HepG2 (cell line): ENCODE measurements around the gene ZBTB18. TPM values are rescaled to one million over a fixed set of nuclear protein-coding genes. Genes with fewer than 3 reads are reported as not detected.

Source experiments
- ATAC-seq: fragments of 200-7000 bp; cut with Tn5 transposase; 3 replicates; pipeline ENCODE4 v1.9.1; 2020; ENCODE audit warnings: mild to moderate bottlenecking, moderate library complexity
- BruUV-seq: library from RNA; stranded (reverse); fragments of 400-500 nt; replicated peaks from 2 replicates; lab custom pipeline; 2021; lab: Mats Ljungman, UMichigan
- CTCF ChIA-PET: fragments of 300-600 bp; formaldehyde crosslinking; extraction: SDS; loops from one replicate; lab custom pipeline; 2021; ENCODE audit warnings: low total read pairs, inconsistent platforms, low intra/inter-chr PET ratio; lab: Yijun Ruan, JAX
- POLR2A ChIA-PET: fragments of 350-600 bp; sonication (Branson Sonifier 250); formaldehyde crosslinking; loops from one replicate; lab custom pipeline; 2020; ENCODE audit warnings: antibody characterized with exemption, inconsistent platforms; lab: Yijun Ruan, JAX
- DNase-seq: peaks from one replicate; pipeline ENCODE4 v3.0.0-alpha.2; 2015; ENCODE audit warnings: low spot score
- FAIRE-seq: peaks from 3 replicates; lab custom pipeline; 2011; peaks lifted over from hg19 to GRCh38; lab: Jason Lieb, UNC
- H2AFZ ChIP-seq: one replicate; pipeline ENCODE4 v1.6.1; 2011; ENCODE audit warnings: low read length, inconsistent platforms
- H3K27ac ChIP-seq: fragments of 300-600 bp; 3 replicates; pipeline ENCODE4 v1.8.0; 2011; ENCODE audit warnings: mixed run types, mild to moderate bottlenecking, mixed read lengths, low read length, inconsistent platforms; ENCODE audit not compliant: insufficient read depth; ENCODE audit errors: extremely low read length
- H3K27me3 ChIP-seq, 2 experiments: fragments of 200-600 bp in 1 of 2; 2 replicates in 1 of 2; 3 replicates in 1 of 2; pipeline versions ENCODE4 v1.6.0 to v1.8.0; 2011; ENCODE audit warnings: low read length in 2 of 2, mild to moderate bottlenecking in 2 of 2, moderate library complexity in 2 of 2, inconsistent platforms in 1 of 2; ENCODE audit not compliant: insufficient read depth in 2 of 2, control insufficient read depth in 1 of 2
- H3K36me3 ChIP-seq, 2 experiments: fragments of 200-600 bp in 1 of 2; replicated peaks in 1 of 2; 2 replicates in 1 of 2; 3 replicates in 1 of 2; pipeline versions ENCODE4 v1.5.1 to v1.8.0; 2011; ENCODE audit warnings: low read length in 2 of 2, inconsistent platforms in 1 of 2; ENCODE audit not compliant: insufficient read depth in 2 of 2, control insufficient read depth in 1 of 2
- H3K4me1 ChIP-seq: 2 replicates; pipeline ENCODE4 v1.5.1; 2012; ENCODE audit warnings: low read length, inconsistent platforms; ENCODE audit not compliant: insufficient read depth
- H3K4me2 ChIP-seq: 2 replicates; pipeline ENCODE4 v1.6.0; 2011; ENCODE audit warnings: low read depth, low read length, inconsistent platforms
- H3K4me3 ChIP-seq, 3 experiments: fragments of 200-600 bp in 1 of 3; sonication (generic), shearing (Covaris generic) in 1 of 3; replicated peaks in 1 of 3; 2 replicates each; pipeline ENCODE4 v1.5.1; 2011 to 2016; ENCODE audit warnings: low read length in 3 of 3, inconsistent platforms in 2 of 3, low read depth in 2 of 3, mild to moderate bottlenecking in 2 of 3, control low read depth in 1 of 3, mixed read lengths in 1 of 3; ENCODE audit not compliant: insufficient read depth in 1 of 3
- H3K79me2 ChIP-seq: one replicate; pipeline ENCODE4 v1.6.1; 2011; ENCODE audit warnings: low read length, inconsistent platforms; ENCODE audit not compliant: insufficient read depth
- H3K9ac ChIP-seq: 2 replicates; pipeline ENCODE4 v1.6.0; 2011; ENCODE audit warnings: mild to moderate bottlenecking, low read depth, low read length, inconsistent platforms; ENCODE audit not compliant: insufficient read depth
- H3K9me3 ChIP-seq: 2 replicates; pipeline ENCODE4 v1.5.1; 2012; ENCODE audit warnings: mild to moderate bottlenecking, low read length
- H4K20me1 ChIP-seq: 2 replicates; pipeline ENCODE4 v1.6.0; 2011; ENCODE audit warnings: inconsistent platforms, mild to moderate bottlenecking, low read length, moderate library complexity; ENCODE audit not compliant: insufficient read depth
- DBP ChIP-seq: sonication (generic); formaldehyde crosslinking; IDR thresholded peaks from 2 replicates; pipeline ENCODE4 v1.4.0; 2020; ENCODE audit warnings: missing genetic modification reagents; ENCODE audit errors: not compliant biosample characterization
- FIP1L1 ChIP-seq: fragments of 200-400 bp; formaldehyde crosslinking; IDR thresholded peaks from 2 replicates; pipeline ENCODE4 v1.6.1; 2018; ENCODE audit warnings: low read depth, mild to moderate bottlenecking, low read length, moderate library complexity, borderline replicate concordance; ENCODE audit not compliant: insufficient read depth
- ISX ChIP-seq: sonication (generic); formaldehyde crosslinking; conservative IDR thresholded peaks from 2 replicates; pipeline ENCODE4 v1.5.0; 2020; ENCODE audit warnings: missing genetic modification reagents
- MZF1 ChIP-seq: sonication (generic); formaldehyde crosslinking; IDR thresholded peaks from 2 replicates; pipeline ENCODE4 v1.8.1; 2023; ENCODE audit warnings: mild to moderate bottlenecking, missing genetic modification reagents, borderline replicate concordance
- ZFAT ChIP-seq: sonication (generic); formaldehyde crosslinking; conservative IDR thresholded peaks from 2 replicates; pipeline ENCODE4 v1.8.1; 2023; ENCODE audit warnings: missing genetic modification reagents, inconsistent platforms
- ZFY ChIP-seq: sonication (generic); formaldehyde crosslinking; IDR thresholded peaks from 2 replicates; pipeline ENCODE4 v1.4.0; 2020; ENCODE audit warnings: missing genetic modification reagents
- ZNF10 ChIP-seq: sonication (generic); formaldehyde crosslinking; IDR thresholded peaks from 2 replicates; pipeline ENCODE4 v1.4.0; 2020; ENCODE audit warnings: mild to moderate bottlenecking, low read depth, missing genetic modification reagents, borderline replicate concordance
- ZNF234 ChIP-seq: sonication (generic); formaldehyde crosslinking; conservative IDR thresholded peaks from 2 replicates; pipeline ENCODE4 v1.5.1; 2020; ENCODE audit warnings: mild to moderate bottlenecking, missing genetic modification reagents
- ZNF530 ChIP-seq: sonication (generic); formaldehyde crosslinking; IDR thresholded peaks from 2 replicates; pipeline ENCODE4 v1.5.0; 2020; ENCODE audit warnings: low read depth, mild to moderate bottlenecking, missing genetic modification reagents
- ZNF652 ChIP-seq: IDR thresholded peaks from 2 replicates; pipeline ENCODE4 v1.6.1; 2016; ENCODE audit warnings: low read depth, borderline replicate concordance
- ZNF83 ChIP-seq: sonication (generic); formaldehyde crosslinking; IDR thresholded peaks from 2 replicates; pipeline ENCODE4 v1.4.0; 2020; ENCODE audit warnings: missing genetic modification reagents, mild to moderate bottlenecking, borderline replicate concordance
- ZNF883 ChIP-seq: sonication (generic); formaldehyde crosslinking; IDR thresholded peaks from 2 replicates; pipeline ENCODE4 v1.5.1; 2020; ENCODE audit warnings: mild to moderate bottlenecking, missing genetic modification reagents; ENCODE audit errors: not compliant biosample characterization
- WGBS: methylation state at CpG from one replicate; pipeline ENCODE4 v1.1.6; 2017; ENCODE audit warnings: low lambda C conversion rate; 5-methylcytosine and 5-hydroxymethylcytosine counted together
- in situ Hi-C: cut with HindIII; loops from 2 replicates; pipeline ENCODE4 v1.10.0; 2017; ENCODE audit warnings: low pct_unique_long_range_greater_than_20kb; ENCODE audit not compliant: extremely low pct_ligation_motif_present
- intact Hi-C: fragments of 100-400 bp; cut with micrococcal nuclease; formaldehyde crosslinking; loops from one replicate; pipeline ENCODE4 v1.10.0; 2022; ENCODE audit not compliant: unreplicated experiment
- polyA plus RNA-seq, 8 experiments: library from polyadenylated mRNA; depleted of rRNA in 3 of 8; stranded (reverse) in 7 of 8; unstranded in 1 of 8; fragments of >200 nt; fragmentation: Illumina TruSeq in 4 of 8; extraction: Trizol in 4 of 8; gene quantifications; 2 replicates each; pipeline versions ENCODE4 v1.2.1 to v1.2.3, GENCODE V29; 2011 to 2016; ENCODE audit warnings: low read depth in 4 of 8, missing spikeins in 1 of 8, mixed read lengths in 1 of 8; ENCODE audit not compliant: insufficient read depth in 1 of 8
- total RNA-seq, 5 experiments: library from RNA; depleted of rRNA; stranded (reverse); fragments of >200 nt; fragmentation: Illumina TruSeq; extraction: Trizol; gene quantifications; 2 replicates each; pipeline ENCODE4 v1.2.3, GENCODE V29; 2016; ENCODE audit warnings: low read depth in 1 of 5
- TF ChIP-seq, protein P1 (sequence below): sonication (generic); formaldehyde crosslinking; IDR thresholded peaks from 2 replicates; pipeline ENCODE4 v1.4.0; 2020; ENCODE audit warnings: missing genetic modification reagents, borderline replicate concordance
- TF ChIP-seq, protein P2 (sequence below): sonication (generic); formaldehyde crosslinking; IDR thresholded peaks from 2 replicates; pipeline ENCODE4 v1.4.0; 2020; ENCODE audit warnings: mild to moderate bottlenecking, missing genetic modification reagents

The ZBTB18 gene
- total and polyA plus RNA-seq, 2 of the 13 experiments (the other 11 are each of a cell fraction or from before 2014, with no cell fraction given) = 3.1 to 4.3 TPM

GRCh38 chr1:244006961-244007360, 44.1 kb upstream of the ZBTB18 start:
- no TSS peak for BruUV-seq
- CTCF ChIA-PET = no interaction called here
- Histone ChIP-seq H3K79me2 (no peaks in the 10 kb centered on the region), H3K27ac (no peak overlapping the region), H3K9me3 (no peaks in the 10 kb centered on the region), H3K27me3 (peaks cover 0 to 16% of the 10 kb centered on the region in 2 experiments; a peak in 4 of 5 replicates), H3K36me3 (no peaks in the 10 kb centered on the region), H3K4me2 (no peak overlapping the region), H3K4me1 (no peaks in the 10 kb centered on the region), H4K20me1 (no peaks in the 10 kb centered on the region), H3K9ac (no peak overlapping the region), H2AFZ (no peak overlapping the region), H3K4me3 (no peak overlapping the region)
- intact Hi-C loops (no loop called here), in situ Hi-C loops (no loop called here)
- FAIRE-seq (no peak), ATAC-seq (no peak)
- 34% methylated on average over 5 of the region's 5 CpGs for WGBS
- TF ChIP-seq ZNF652 (CRISPR knock-in tag) = no peak
- no peak for TF ChIP-seq ZFAT
- TF ChIP-seq MZF1 (CRISPR knock-in tag) = no peak
- TF ChIP-seq ZNF83 (CRISPR knock-in tag) = no peak
- no peak for TF ChIP-seq ZNF883 (CRISPR knock-in tag)
- TF ChIP-seq ISX (CRISPR knock-in tag) = no peak
- no peak for TF ChIP-seq FIP1L1
- no peak for TF ChIP-seq ZNF234 (CRISPR knock-in tag)
- TF ChIP-seq, protein P1, sequence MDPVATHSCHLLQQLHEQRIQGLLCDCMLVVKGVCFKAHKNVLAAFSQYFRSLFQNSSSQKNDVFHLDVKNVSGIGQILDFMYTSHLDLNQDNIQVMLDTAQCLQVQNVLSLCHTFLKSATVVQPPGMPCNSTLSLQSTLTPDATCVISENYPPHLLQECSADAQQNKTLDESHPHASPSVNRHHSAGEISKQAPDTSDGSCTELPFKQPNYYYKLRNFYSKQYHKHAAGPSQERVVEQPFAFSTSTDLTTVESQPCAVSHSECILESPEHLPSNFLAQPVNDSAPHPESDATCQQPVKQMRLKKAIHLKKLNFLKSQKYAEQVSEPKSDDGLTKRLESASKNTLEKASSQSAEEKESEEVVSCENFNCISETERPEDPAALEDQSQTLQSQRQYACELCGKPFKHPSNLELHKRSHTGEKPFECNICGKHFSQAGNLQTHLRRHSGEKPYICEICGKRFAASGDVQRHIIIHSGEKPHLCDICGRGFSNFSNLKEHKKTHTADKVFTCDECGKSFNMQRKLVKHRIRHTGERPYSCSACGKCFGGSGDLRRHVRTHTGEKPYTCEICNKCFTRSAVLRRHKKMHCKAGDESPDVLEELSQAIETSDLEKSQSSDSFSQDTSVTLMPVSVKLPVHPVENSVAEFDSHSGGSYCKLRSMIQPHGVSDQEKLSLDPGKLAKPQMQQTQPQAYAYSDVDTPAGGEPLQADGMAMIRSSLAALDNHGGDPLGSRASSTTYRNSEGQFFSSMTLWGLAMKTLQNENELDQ = no peak
- no peak for TF ChIP-seq ZNF10 (CRISPR knock-in tag)
- TF ChIP-seq ZFY = no peak
- TF ChIP-seq, protein P2, sequence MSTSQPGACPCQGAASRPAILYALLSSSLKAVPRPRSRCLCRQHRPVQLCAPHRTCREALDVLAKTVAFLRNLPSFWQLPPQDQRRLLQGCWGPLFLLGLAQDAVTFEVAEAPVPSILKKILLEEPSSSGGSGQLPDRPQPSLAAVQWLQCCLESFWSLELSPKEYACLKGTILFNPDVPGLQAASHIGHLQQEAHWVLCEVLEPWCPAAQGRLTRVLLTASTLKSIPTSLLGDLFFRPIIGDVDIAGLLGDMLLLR = no peak
- no peak for TF ChIP-seq ZNF530 (CRISPR knock-in tag)
- TF ChIP-seq DBP (CRISPR knock-in tag) = no peak
- TF ChIP-seq, all 625 proteins: peak for 0
- POLR2A ChIA-PET = no interaction called here
- no peak for DNase-seq
